Panc1 (cell line): ENCODE data around the gene S100A10. TPM values are rescaled to one million over a fixed set of nuclear protein-coding genes. Genes with fewer than 3 reads are reported as not detected.

ENCODE experiments used
- ATAC-seq: fragments of 200-7000 bp; cut with Tn5 transposase; 2 replicates; pipeline ENCODE4 v1.9.1; 2020; ENCODE audit warnings: mild to moderate bottlenecking, moderate library complexity
- BruUV-seq: library from RNA; stranded (reverse); fragments of 400-500 nt; replicated peaks from 2 replicates; lab custom pipeline; 2021; lab: Mats Ljungman, UMichigan
- CTCF ChIA-PET: fragments of 300-600 bp; sonication (Branson Sonifier 250); formaldehyde crosslinking; loops from one replicate; lab custom pipeline; 2022; ENCODE audit warnings: antibody characterized with exemption; lab: Charles Lee
- POLR2A ChIA-PET: fragments of 300-600 bp; sonication (Branson Sonifier 250); formaldehyde crosslinking; loops from one replicate; lab custom pipeline; 2022; ENCODE audit warnings: antibody characterized with exemption; lab: Charles Lee
- DNase-seq: peaks from one replicate; pipeline ENCODE4 v3.0.0-alpha.2; 2010; ENCODE audit warnings: low read depth, low spot score
- H3K27ac ChIP-seq: 2 replicates; pipeline ENCODE4 v1.5.1; 2011; ENCODE audit warnings: mild to moderate bottlenecking, low read length, inconsistent platforms
- H3K27me3 ChIP-seq: fragments of 200-500 bp; sonication (Bioruptor generic); 2 replicates; pipeline ENCODE4 v1.6.0; 2014; ENCODE audit warnings: low read length, inconsistent platforms; ENCODE audit not compliant: control insufficient read depth, insufficient read depth
- H3K36me3 ChIP-seq: fragments of 200-500 bp; sonication (Bioruptor generic); 2 replicates; pipeline ENCODE4 v1.5.1; 2014; ENCODE audit warnings: inconsistent platforms, mild to moderate bottlenecking, low read length, moderate library complexity; ENCODE audit not compliant: control insufficient read depth, insufficient read depth
- H3K4me1 ChIP-seq: 2 replicates; pipeline ENCODE4 v1.5.1; 2011; ENCODE audit warnings: inconsistent platforms, mild to moderate bottlenecking, low read length, moderate library complexity; ENCODE audit not compliant: control insufficient read depth, insufficient read depth
- H3K4me3 ChIP-seq, 2 experiments: 2 replicates each; pipeline ENCODE4 v1.5.1; 2011 to 2012; ENCODE audit warnings: low read depth in 2 of 2, low read length in 2 of 2, mild to moderate bottlenecking in 2 of 2, inconsistent platforms in 1 of 2, moderate library complexity in 1 of 2
- H3K9me3 ChIP-seq: fragments of 200-500 bp; sonication (Bioruptor generic); 2 replicates; pipeline ENCODE4 v1.5.1; 2014; ENCODE audit warnings: low read depth, mild to moderate bottlenecking, inconsistent platforms, low read length, moderate library complexity; ENCODE audit not compliant: control insufficient read depth, insufficient read depth
- POLR2AphosphoS5 ChIP-seq: IDR thresholded peaks from 2 replicates; pipeline ENCODE4 v1.6.1; 2012; ENCODE audit warnings: mild to moderate bottlenecking, low read depth, low read length, moderate library complexity
- SIN3A ChIP-seq: IDR thresholded peaks from 2 replicates; pipeline ENCODE4 v1.6.1; 2012; ENCODE audit warnings: low read depth, mild to moderate bottlenecking, low read length, moderate library complexity, borderline replicate concordance; ENCODE audit not compliant: insufficient read depth
- TCF7L2 ChIP-seq: IDR thresholded peaks from 2 replicates; pipeline ENCODE4 v1.6.1; 2011; ENCODE audit warnings: mild to moderate bottlenecking, low read depth, low read length, inconsistent platforms
- in situ Hi-C: cut with HindIII; loops from 2 replicates; pipeline ENCODE4 v1.10.0; 2016; ENCODE audit warnings: low sequenced_read_pairs, low pct_unique_long_range_greater_than_20kb
- intact Hi-C: fragments of 100-400 bp; cut with micrococcal nuclease; formaldehyde crosslinking; loops from one replicate; pipeline ENCODE4 v1.10.0; 2022; ENCODE audit not compliant: unreplicated experiment
- total RNA-seq: library from RNA; stranded (reverse); gene quantifications from one replicate; pipeline ENCODE4 v1.2.1, GENCODE V29; 2021; ENCODE audit not compliant: unreplicated experiment
- TF ChIP-seq, protein P1 (sequence below), 2 experiments: IDR thresholded peaks; 2 replicates each; pipeline ENCODE4 v1.6.1; 2011 to 2012; ENCODE audit warnings: low read depth in 2 of 2, control low read depth in 1 of 2, low read length in 1 of 2, mild to moderate bottlenecking in 1 of 2, moderate library complexity in 1 of 2; ENCODE audit not compliant: insufficient read depth in 1 of 2
- TF ChIP-seq, protein P2 (sequence below): fragments of 450-650 bp; IDR thresholded peaks from 2 replicates; pipeline ENCODE4 v1.5.1; 2017; ENCODE audit warnings: mild to moderate bottlenecking

S100A10 gene
- total RNA-seq, 1 experiment from 2014 or later, result 1,621 TPM

DNA sequence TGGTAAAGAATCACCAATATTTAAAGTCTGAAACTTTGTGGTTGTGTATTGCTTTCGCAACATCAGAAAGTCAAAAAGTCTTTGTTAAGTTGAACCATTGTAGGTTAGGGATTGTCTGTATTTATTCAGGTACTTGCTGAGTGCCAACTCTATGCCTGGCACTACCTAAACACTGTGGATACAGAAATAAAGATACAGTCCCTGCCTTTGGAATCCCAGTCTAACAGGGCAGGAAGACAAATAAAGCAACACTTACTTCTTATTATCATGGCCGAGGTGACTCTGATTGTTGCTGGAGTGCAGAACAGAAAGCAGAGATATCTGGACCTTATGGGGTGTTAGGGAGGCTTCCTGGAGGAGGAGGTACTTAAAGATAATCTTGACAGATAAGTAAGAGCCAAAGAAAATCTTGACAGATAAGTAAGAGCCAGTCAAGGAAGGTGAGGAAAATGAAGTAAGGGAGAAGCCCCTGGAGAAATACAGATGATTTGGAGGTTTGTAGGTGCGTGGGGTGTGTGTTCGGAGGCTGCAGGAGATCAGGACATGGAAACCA, 11.8 kb upstream of the S100A10 start:
- BruUV-seq, result no TSS peak
- ChIA-PET CTCF (no interaction called here), POLR2A (no interaction called here)
- Histone ChIP-seq H3K4me3 (no peak overlapping the region), H3K27ac (no peak overlapping the region), H3K9me3 (no peaks in the 10 kb centered on the region), H3K4me1 (peaks cover 21% of the 10 kb centered on the region), H3K27me3 (no peaks in the 10 kb centered on the region), H3K36me3 (no peaks in the 10 kb centered on the region)
- in situ Hi-C loops, result no loop called here
- TF ChIP-seq POLR2AphosphoS5, result no peak
- TF ChIP-seq, protein P1, sequence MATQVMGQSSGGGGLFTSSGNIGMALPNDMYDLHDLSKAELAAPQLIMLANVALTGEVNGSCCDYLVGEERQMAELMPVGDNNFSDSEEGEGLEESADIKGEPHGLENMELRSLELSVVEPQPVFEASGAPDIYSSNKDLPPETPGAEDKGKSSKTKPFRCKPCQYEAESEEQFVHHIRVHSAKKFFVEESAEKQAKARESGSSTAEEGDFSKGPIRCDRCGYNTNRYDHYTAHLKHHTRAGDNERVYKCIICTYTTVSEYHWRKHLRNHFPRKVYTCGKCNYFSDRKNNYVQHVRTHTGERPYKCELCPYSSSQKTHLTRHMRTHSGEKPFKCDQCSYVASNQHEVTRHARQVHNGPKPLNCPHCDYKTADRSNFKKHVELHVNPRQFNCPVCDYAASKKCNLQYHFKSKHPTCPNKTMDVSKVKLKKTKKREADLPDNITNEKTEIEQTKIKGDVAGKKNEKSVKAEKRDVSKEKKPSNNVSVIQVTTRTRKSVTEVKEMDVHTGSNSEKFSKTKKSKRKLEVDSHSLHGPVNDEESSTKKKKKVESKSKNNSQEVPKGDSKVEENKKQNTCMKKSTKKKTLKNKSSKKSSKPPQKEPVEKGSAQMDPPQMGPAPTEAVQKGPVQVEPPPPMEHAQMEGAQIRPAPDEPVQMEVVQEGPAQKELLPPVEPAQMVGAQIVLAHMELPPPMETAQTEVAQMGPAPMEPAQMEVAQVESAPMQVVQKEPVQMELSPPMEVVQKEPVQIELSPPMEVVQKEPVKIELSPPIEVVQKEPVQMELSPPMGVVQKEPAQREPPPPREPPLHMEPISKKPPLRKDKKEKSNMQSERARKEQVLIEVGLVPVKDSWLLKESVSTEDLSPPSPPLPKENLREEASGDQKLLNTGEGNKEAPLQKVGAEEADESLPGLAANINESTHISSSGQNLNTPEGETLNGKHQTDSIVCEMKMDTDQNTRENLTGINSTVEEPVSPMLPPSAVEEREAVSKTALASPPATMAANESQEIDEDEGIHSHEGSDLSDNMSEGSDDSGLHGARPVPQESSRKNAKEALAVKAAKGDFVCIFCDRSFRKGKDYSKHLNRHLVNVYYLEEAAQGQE (IDR thresholded peaks at IDR 0.05; ENCODE audit: insufficient read depth in 1 of 2, low read depth in 2 of 2, low read length in 1 of 2), result no peak
- no peak for TF ChIP-seq TCF7L2
- TF ChIP-seq, protein P2, sequence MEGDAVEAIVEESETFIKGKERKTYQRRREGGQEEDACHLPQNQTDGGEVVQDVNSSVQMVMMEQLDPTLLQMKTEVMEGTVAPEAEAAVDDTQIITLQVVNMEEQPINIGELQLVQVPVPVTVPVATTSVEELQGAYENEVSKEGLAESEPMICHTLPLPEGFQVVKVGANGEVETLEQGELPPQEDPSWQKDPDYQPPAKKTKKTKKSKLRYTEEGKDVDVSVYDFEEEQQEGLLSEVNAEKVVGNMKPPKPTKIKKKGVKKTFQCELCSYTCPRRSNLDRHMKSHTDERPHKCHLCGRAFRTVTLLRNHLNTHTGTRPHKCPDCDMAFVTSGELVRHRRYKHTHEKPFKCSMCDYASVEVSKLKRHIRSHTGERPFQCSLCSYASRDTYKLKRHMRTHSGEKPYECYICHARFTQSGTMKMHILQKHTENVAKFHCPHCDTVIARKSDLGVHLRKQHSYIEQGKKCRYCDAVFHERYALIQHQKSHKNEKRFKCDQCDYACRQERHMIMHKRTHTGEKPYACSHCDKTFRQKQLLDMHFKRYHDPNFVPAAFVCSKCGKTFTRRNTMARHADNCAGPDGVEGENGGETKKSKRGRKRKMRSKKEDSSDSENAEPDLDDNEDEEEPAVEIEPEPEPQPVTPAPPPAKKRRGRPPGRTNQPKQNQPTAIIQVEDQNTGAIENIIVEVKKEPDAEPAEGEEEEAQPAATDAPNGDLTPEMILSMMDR, result no peak
- no peak for TF ChIP-seq SIN3A
- DNase-seq, result no peak
- intact Hi-C loops, result no loop called here
- ATAC-seq, result no peak

DNA sequence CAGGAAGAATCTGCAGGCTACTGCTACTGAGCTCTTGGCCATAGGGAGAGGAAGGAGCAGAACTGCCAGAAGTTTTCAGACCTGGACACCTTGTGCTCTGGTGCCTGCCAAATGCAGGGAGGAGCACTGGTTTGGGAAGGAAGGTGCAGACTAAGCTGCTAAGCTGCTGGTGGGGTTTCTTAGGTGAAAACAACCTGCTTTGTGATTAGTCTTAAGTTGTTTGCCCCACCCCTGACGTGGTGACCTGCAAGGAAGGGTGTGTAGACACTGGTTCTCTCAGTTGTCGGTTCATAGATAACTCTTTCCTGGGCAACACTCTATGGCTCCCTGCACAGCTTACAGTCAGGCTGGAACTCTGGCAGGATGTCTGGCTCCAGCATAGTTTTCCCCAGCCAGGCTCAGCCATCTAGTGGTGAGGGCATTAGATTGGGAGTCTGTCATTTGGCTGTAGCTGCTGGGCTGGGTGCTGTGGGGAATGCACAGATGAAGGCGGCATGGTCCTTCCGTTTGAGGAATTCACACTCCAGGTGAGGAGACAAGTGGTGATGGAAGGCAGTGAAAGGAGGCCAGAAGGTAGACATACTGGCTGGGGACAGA, 10.3 kb upstream of the S100A10 start:
- BruUV-seq, result no TSS peak
- no peaks in the 10 kb centered on the region for H3K27me3 ChIP-seq
- CTCF ChIA-PET, result interaction anchor here (1.0 to 1.7 kb wide), 2 partner anchors 10 to 70 kb away, joined by 3 to 5 read pairs; no protein-coding TSS in a partner anchor
- TF ChIP-seq, protein P1 (IDR thresholded peaks at IDR 0.05; ENCODE audit: insufficient read depth in 1 of 2, low read depth in 2 of 2, low read length in 1 of 2), result no peak
- TF ChIP-seq, protein P2, result peak; percentile 50
- H3K9me3 ChIP-seq, result no peaks in the 10 kb centered on the region
- in situ Hi-C loops (no loop called here), intact Hi-C loops (no loop called here)
- POLR2A ChIA-PET, result no interaction called here
- H3K4me3 ChIP-seq, result no peak overlapping the region
- DNase-seq (no peak), ATAC-seq (peak; percentile 64)
- peaks cover 34% of the 10 kb centered on the region for H3K4me1 ChIP-seq
- H3K27ac ChIP-seq, result 0 out of 2 replicates have a peak overlapping the region, but pooled peaks have one; percentile 31
- H3K36me3 ChIP-seq, result no peaks in the 10 kb centered on the region
